Measurements from ENCODE around the gene BMPR1B.

The BMPR1B gene

DNA sequence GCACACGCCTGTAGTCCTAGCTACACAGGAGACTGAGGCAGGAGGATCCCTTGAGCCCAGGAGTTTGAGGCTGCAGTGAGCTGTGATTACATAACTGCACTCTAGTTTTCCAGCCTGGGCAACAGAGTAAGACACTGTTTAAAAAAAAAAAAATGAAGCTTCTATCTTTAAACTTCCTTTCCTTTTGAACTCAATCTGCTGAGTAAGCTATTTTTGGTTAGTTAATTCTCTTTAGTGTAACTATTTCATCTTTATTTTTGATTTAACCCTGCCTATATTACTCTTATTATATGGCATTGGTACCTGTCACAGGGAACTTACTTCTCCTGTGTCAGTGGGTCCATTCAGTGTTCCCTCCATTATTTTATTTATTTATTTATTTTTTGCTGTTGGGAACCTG lies 160.8 kb downstream of the BMPR1B start:
- no peak for DNase-seq

- no peak for DNase-seq
These were observed 162.6 kb downstream of the BMPR1B start for GRCh38 chr4:94920369-94920768.

DNA sequence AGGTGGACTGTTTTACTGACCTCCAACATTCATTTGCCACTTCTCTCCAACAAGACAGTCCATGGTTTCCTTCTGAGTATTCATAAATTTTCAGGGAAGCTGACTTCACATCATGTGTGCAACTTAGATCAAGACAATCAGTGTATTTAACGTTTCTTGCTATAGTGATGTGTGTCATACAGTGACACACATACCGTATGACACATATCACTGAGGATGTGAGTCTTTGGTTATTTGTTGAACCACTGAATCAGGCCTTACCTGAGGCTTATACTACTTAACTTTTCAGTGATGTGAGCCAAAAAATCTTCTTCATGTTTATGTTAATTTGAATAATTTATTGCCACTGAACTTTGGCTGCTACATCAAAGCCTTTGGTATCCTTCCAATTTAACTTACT lies 166.8 kb downstream of the BMPR1B start:
- DNase-seq: no peak

DNA sequence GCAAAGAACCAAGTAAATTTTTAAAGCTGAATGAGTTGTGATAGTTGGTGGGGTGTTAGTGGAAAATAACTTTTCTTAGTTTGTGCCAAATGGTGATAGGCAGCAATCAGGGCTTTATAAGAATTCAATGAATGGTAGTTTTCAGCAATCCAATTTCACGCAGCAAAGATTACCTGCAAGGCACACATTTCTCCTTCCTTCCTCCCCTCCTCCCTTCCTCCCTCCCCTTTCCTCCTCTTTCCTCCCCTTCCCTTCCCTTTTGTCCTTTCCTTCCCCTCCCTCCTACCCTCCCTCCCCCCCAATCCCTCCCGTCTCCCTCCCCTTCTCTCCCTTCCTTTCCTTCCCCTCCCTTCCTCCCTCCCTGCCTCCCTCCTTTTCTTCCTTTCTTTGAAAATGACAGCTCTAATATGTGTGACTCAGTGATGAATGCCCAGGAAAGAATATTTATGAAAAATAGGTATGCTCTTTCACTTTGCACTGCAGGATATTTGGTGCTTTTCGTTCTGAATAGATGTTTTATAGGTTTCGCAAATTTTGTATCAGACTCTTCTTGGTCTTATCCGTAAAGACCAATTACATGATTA lies 168.1 kb downstream of the BMPR1B start:
- DNase-seq: no peak

- no peak for DNase-seq
These were observed 169.2 kb downstream of the BMPR1B start for GRCh38 chr4:94926936-94927335.

DNA sequence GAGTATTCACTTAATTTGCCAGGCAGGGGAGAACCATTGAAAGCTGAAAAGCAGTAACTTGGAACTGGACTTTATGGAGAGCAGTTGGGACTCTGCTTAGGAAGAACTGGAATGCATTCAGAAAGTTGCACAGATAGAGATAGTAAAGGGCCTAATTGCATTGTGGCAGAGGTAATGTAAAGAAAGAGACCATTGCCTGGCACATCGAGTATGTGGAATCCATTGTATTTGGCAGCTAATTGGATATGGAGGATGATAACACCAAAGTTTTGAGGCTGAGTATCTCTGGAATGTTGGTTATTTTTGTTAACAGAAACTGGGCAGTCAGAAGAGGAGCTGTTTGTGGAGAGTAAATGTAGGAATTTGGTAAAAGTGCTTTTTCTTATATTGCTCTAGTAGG lies 169.9 kb downstream of the BMPR1B start:
- no peak for DNase-seq

DNA sequence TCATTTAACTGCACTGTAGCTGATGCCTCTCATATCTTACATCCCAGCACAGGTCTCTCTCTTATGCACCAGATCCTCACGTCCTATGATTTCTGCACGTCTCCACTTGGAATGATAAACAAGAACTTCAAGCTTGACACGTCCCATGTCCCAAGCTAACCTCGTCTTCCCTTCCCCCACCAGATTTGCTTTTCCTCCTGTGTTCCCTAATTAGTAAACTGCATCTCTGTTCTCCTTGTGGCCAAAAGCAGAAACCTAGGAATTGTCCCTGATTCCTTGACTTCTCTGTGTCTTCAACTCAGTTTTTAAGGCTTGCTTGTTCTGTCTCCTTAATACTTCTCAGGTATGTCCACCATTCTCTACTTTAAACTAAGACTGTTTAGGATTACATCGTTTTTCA lies 171.9 kb downstream of the BMPR1B start:
- DNase-seq: no peak

- no peak for DNase-seq
These were observed 173.9 kb downstream of the BMPR1B start for GRCh38 chr4:94931626-94932025.

- no peak for DNase-seq
These were observed 174.6 kb downstream of the BMPR1B start for GRCh38 chr4:94932366-94932765.

GRCh38 chr4:94933799-94934198 lies 176.0 kb downstream of the BMPR1B start:
- DNase-seq: no peak

DNA sequence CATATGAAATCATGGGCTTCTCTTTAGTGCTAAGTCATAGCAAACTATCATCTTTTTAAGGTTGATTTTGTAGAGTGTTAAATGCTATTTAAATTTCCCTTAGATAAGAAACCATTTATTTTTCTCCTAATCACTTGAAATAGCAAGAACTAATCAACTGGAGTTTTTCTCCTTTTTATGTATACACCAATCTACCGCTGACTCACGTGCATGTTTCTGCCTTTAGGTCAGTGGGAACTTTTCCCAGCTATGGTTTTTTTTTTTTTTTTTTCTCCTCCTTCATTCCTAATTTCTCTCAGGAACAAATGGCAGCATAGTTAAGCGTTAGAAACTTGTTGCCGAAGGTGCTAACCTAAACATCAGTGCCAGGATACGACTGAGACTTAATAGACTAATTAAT lies 176.4 kb downstream of the BMPR1B start:
- DNase-seq: no peak

GRCh38 chr4:94934864-94935263 lies 177.1 kb downstream of the BMPR1B start:
- DNase-seq: no peak

GRCh38 chr4:94936854-94937253 lies 179.1 kb downstream of the BMPR1B start:
- no peak for DNase-seq

DNA sequence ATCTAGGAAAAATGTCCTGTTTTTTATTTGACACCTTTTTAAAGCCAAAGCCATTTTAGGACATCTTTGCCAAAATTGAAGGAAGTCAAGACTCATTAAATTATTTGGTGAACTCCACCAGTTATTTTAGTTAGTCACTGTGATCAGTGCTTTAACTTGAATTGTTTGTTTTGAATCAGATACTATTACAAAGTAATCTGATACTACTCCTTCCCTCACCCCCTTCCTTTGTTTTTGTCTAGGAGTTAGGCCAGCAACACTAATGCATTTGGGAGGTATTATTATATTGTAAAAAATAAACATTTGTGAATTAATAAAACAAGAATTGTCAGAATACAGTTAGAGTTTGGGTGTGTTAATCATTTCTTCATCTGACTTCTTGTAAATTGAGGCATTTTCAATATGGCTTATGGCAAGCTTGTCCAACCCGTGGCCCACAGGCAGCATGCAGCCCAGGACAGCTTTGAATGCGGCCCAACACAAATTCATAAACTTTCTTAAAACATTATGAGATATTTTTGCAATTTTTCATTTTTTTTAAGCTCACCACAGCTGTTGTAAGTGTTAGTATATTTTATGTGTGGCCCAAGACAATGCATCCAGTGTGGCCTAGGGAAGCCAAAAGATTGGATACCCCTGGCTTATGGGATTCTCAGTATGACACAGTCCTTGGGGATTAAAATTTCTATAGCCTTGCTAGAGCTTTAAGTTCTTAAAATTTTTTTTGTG lies 182.2 kb downstream of the BMPR1B start:
- no peak for DNase-seq

GRCh38 chr4:94940520-94940908 lies 182.8 kb downstream of the BMPR1B start:
- DNase-seq: no peak

DNA sequence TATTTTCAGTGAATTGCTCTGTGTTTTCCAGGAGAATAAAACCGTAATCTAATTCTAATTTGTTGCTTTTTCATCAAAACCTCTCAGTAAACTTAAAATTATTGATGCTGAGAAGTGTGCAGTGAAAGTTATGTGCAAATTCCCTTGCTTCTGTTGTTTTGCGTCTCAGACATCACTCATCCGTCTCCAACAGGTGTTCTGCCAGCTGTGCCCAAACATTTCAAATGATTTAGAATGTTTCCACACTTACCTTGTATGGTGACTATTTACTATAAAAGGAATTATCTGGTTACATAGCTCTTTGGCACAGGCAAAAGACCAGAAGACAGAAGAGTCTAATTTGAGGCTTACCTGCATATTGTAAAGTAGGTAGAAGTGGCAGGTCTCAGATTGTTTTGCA lies 184.0 kb downstream of the BMPR1B start:
- no peak for DNase-seq

GRCh38 chr4:94944726-94945125 lies 187.0 kb downstream of the BMPR1B start:
- DNase-seq: no peak

GRCh38 chr4:94947681-94948108 lies 189.9 kb downstream of the BMPR1B start:
- no peak for DNase-seq

DNA sequence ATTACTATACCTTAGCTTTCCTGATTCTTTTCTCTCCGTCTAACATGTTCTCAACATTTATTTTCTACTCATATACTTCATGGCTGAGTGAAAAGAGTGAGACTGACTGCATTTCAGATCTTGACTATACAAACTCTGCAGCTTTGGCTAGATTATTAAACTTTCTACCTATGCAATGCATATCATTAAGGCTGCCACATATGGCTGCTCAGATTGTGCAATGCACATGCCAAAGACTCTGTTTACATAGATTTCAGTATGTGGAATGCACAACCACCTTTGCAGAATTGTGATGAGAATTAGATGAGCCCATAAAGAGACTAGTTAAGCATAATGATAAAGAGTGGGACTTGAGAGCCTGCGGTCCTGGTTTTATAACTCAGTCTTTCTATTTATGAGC lies 196.5 kb downstream of the BMPR1B start:
- DNase-seq: no peak

- no peak for DNase-seq
These were observed 199.3 kb downstream of the BMPR1B start for GRCh38 chr4:94957030-94957429.

DNA sequence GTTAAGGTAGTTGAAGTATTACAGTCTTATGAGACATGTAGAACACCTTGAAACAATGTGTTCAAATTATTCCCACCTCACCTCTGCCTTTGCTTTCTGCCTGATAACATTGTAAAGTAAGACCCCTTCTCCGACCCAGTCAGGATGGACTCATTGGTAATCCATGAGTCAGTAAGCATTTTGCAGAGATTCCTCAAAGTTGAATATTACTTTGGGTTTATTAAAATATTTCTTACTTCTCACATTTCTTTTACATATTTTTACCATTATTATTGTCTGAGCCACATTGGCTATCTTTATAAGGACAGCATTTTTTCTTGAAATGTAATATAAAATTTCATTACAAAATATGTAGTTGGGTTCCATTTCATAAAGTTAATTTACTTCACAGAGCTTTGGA lies 201.6 kb downstream of the BMPR1B start:
- no peak for DNase-seq

DNA sequence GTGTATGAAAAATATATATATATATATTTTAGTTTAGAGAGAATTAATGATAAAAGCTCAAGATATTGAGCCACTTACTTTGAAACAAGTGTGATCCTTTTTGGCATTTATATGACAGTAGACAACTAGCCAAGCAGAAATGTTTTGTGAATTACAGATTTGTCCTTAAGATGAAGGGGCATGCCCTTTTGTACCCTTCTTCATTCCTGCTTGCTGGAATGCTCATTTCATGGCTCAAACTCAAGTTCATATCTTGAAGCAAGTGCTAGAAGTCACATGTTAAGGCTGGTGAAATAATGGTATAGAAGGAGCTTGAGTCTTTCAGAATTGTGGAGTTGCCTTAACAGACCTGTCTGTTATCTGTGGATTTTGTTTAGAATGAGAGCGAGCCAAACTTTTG lies 203.0 kb downstream of the BMPR1B start:
- no peak for DNase-seq

- DNase-seq: no peak
These were observed 203.7 kb downstream of the BMPR1B start for GRCh38 chr4:94961420-94961819.

DNA sequence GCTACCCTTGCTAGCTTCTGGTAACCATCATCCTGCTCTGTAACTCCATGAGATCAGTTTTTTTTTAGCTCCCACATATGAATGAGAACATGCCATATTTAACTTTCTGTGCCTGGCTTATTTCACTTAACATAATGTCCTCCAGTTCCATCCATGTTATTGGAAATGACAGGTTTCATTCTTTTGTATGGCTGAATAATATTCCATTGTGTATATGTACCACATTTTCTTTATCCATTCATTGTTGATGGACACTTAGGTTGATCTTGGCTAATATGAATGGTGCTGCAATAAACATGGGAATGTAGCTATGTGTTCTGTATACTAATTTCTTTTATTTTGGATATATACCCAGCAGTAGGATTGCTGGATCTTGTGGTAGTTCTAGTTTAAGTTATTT lies 204.7 kb downstream of the BMPR1B start:
- DNase-seq: no peak

- no peak for DNase-seq
These were observed 208.1 kb downstream of the BMPR1B start for GRCh38 chr4:94965852-94966251.
